ENCODE data around the gene GREB1L. TPM values are rescaled to one million over a fixed set of nuclear protein-coding genes. Genes with fewer than 3 reads are reported as not detected.
A peak's percentile ranks its signal among the peaks of the same experiment; 100 is the strongest.

Gene GREB1L
- total and polyA plus RNA-seq, 10 of the 15 experiments (the other 5 are each of a cell fraction or from before 2014, with no cell fraction given) = under 0.01 to 0.11 (median 0.03) TPM; not detected in 1

DNA sequence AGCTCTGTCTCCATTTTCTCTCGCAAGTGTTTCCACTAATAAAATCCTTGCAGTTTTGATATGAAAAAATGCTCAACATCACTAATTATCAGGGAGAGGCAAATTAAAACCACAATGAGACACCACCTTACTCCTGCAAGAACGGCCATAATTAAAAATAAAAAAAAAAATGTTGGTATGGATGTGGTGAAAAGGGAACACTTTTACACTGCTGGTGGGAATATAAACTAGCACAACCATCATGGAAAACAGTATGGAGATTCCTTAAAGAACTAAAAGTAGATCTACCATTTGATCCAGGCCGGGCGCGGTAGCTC lies 49.8 kb upstream of the GREB1L start (continued):
- TF ChIP-seq, protein P1, sequence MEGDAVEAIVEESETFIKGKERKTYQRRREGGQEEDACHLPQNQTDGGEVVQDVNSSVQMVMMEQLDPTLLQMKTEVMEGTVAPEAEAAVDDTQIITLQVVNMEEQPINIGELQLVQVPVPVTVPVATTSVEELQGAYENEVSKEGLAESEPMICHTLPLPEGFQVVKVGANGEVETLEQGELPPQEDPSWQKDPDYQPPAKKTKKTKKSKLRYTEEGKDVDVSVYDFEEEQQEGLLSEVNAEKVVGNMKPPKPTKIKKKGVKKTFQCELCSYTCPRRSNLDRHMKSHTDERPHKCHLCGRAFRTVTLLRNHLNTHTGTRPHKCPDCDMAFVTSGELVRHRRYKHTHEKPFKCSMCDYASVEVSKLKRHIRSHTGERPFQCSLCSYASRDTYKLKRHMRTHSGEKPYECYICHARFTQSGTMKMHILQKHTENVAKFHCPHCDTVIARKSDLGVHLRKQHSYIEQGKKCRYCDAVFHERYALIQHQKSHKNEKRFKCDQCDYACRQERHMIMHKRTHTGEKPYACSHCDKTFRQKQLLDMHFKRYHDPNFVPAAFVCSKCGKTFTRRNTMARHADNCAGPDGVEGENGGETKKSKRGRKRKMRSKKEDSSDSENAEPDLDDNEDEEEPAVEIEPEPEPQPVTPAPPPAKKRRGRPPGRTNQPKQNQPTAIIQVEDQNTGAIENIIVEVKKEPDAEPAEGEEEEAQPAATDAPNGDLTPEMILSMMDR (IDR thresholded peaks at IDR 0.05 in 2 of 3, conservative IDR thresholded peaks at IDR 0.05 in 1 of 3; ENCODE audit: control insufficient read depth in 2 of 3, extremely low read depth in 1 of 3, insufficient read depth in 1 of 3, low read depth in 3 of 3, low read length in 3 of 3) = no peak
- no peak for TF ChIP-seq ZNF622 (IDR thresholded peaks at IDR 0.05)
- TF ChIP-seq NBN (IDR thresholded peaks at IDR 0.05) = no peak
- TF ChIP-seq CHD4 (IDR thresholded peaks at IDR 0.05) = no peak
- no peak for TF ChIP-seq MTA3 (IDR thresholded peaks at IDR 0.05; ENCODE audit: borderline replicate concordance, low read length)
- TF ChIP-seq NFIC (IDR thresholded peaks at IDR 0.05; ENCODE audit: low read depth, low read length) = no peak

DNA sequence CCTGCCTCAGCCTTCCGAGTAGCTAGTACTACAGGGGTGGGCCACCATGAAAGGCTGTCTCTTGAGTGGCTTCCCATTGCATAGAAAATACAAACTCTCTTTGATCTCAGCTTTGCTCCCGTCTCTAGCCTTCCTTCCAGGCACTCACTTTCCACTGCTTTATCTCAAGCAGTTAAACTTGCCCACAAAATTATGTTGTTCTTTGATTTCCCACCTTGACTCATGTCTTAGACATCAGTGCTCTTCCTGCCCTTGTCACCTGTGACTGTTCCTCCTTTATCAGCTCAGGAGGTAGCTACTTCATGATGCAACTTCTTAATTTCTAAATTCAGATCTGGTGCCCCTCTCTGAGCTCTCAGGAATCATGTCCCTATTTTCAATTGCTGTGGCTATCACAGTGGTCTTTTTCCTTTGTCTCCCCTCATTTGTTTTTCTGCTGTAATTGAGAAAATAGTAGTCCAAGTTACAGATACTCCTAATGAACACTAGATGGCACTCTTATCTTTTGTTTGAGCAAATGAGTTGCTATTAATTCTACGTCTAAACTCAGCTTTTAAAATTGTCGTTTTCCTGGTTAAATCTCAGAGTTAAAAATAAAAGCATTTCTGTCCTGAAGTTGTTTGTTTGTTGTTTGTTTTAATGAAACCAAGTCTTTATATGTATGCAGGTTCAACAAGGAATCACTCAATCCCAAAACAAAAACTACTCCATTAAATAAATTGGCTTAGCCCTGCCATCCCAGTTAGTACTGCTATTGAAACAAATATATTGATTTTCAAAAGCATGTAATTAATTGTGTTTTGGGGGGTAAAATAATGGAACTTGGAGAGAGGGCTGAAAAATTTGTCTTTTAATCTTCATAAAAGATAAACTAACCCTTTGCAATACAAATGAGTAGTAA lies 46.9 kb upstream of the GREB1L start:
- no peak overlapping the region for H3K9ac ChIP-seq (ENCODE audit: control insufficient read depth, insufficient read depth, low read length)
- H3K4me3 ChIP-seq = no peak overlapping the region
- ChIA-PET RAD21 (ENCODE audit: unreplicated experiment) (interaction anchor here (0.6 to 2.0 kb wide), 9 partner anchors 14 to 1368 kb away, joined by 3 to 6 read pairs (median 3); no protein-coding TSS in a partner anchor), POLR2A (no interaction called here), SMC1A (ENCODE audit: uncharacterized antibody, unreplicated experiment) (interaction anchor here (0.9 to 3.3 kb wide), 7 partner anchors 11 to 664 kb away, joined by 3 to 19 read pairs (median 7); no protein-coding TSS in a partner anchor), CTCF (interaction anchor here (0.5 to 4.4 kb wide), 21 partner anchors 9 to 764 kb away, joined by 3 to 53 read pairs (median 3); no protein-coding TSS in a partner anchor)
- no peaks in the 10 kb centered on the region for H3K27me3 ChIP-seq (replicated peaks in 1 of 2; ENCODE audit: control insufficient read depth in 2 of 2, insufficient read depth in 2 of 2, low read length in 1 of 2)
- no TSS peak for BruUV-seq (replicated peaks)
- H3K27ac ChIP-seq (ENCODE audit: control insufficient read depth, insufficient read depth) = no peak overlapping the region
- H2AFZ ChIP-seq (ENCODE audit: control insufficient read depth, low read depth, low read length) = no peak overlapping the region
- H3K79me2 ChIP-seq (ENCODE audit: control insufficient read depth, insufficient read depth, low read length) = no peaks in the 10 kb centered on the region
- WGBS (ENCODE audit: insufficient coverage, insufficient replicate concordance, low lambda C conversion rate, missing lambda C conversion rate) = 2% methylated on average over 4 of the region's 4 CpGs
- DNase-seq (ENCODE audit: low read depth, low spot score) (no peak), ATAC-seq (peak; percentile 55; the same call in 1 of the 3 replicates), FAIRE-seq (peak; percentile 92)
- H4K20me1 ChIP-seq (ENCODE audit: control insufficient read depth, insufficient read depth) = no peaks in the 10 kb centered on the region
- H3K4me1 ChIP-seq (ENCODE audit: control insufficient read depth, insufficient read depth, low read length) = no peaks in the 10 kb centered on the region
- H3K9me3 ChIP-seq (replicated peaks; ENCODE audit: control insufficient read depth, insufficient read depth, low read length) = no peaks in the 10 kb centered on the region
- intact Hi-C loops (cut with micrococcal nuclease; ENCODE audit: unreplicated experiment) (loop anchor here (1.0 to 10.0 kb wide), 9 partner anchors 190 to 1510 kb away; no protein-coding TSS in a partner anchor), in situ Hi-C loops (cut with MboI) (loop anchor here (5.0 to 25.0 kb wide), 3 partner anchors 108 to 760 kb away; no protein-coding TSS in a partner anchor)
- no peak overlapping the region for H3K4me2 ChIP-seq (ENCODE audit: control insufficient read depth, insufficient read depth)
- H3K36me3 ChIP-seq (ENCODE audit: control insufficient read depth in 2 of 2, insufficient read depth in 2 of 2, low read length in 1 of 2) = no peaks in the 10 kb centered on the region
- TF ChIP-seq IRF4 (IDR thresholded peaks at IDR 0.05; ENCODE audit: low read depth, low read length) (no peak), ZNF384 (IDR thresholded peaks at IDR 0.05; ENCODE audit: borderline replicate concordance, low read depth, low read length) (no peak), NFXL1 (IDR thresholded peaks at IDR 0.05; ENCODE audit: borderline replicate concordance) (no peak), KLF5 (IDR thresholded peaks at IDR 0.05; ENCODE audit: partially characterized antibody) (no peak)
- TF ChIP-seq, protein P1 (IDR thresholded peaks at IDR 0.05 in 2 of 3, conservative IDR thresholded peaks at IDR 0.05 in 1 of 3; ENCODE audit: control insufficient read depth in 2 of 3, extremely low read depth in 1 of 3, insufficient read depth in 1 of 3, low read depth in 3 of 3, low read length in 3 of 3) = peak; percentile 36 to 67 (median 53); a peak in 5 of 6 replicates
- TF ChIP-seq, protein P2, sequence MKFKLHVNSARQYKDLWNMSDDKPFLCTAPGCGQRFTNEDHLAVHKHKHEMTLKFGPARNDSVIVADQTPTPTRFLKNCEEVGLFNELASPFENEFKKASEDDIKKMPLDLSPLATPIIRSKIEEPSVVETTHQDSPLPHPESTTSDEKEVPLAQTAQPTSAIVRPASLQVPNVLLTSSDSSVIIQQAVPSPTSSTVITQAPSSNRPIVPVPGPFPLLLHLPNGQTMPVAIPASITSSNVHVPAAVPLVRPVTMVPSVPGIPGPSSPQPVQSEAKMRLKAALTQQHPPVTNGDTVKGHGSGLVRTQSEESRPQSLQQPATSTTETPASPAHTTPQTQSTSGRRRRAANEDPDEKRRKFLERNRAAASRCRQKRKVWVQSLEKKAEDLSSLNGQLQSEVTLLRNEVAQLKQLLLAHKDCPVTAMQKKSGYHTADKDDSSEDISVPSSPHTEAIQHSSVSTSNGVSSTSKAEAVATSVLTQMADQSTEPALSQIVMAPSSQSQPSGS (IDR thresholded peaks at IDR 0.05; ENCODE audit: low read length) = no peak

Measured in GM12878 (cell line).